Posterior cingulate gyrus (tissue), 11 donors: ENCODE data around the gene CLDN1.
"Not testable (repeated sequence)": the region's sequence is repeated elsewhere in the genome, so short reads cannot be mapped to it uniquely, and the experiment has no call there.

Experiments
- DNase-seq, 10 donors: peaks; one replicate each; pipeline versions ENCODE4 v3.0.0 to v3.0.0-alpha.2; 2020 to 2021; ENCODE audit warnings: mixed read lengths in 3 of 10
- intact Hi-C: fragments of 100-400 bp; cut with DNase I; formaldehyde crosslinking; loops from one replicate; pipeline ENCODE4 v1.15.1; 2023

The CLDN1 gene

DNA sequence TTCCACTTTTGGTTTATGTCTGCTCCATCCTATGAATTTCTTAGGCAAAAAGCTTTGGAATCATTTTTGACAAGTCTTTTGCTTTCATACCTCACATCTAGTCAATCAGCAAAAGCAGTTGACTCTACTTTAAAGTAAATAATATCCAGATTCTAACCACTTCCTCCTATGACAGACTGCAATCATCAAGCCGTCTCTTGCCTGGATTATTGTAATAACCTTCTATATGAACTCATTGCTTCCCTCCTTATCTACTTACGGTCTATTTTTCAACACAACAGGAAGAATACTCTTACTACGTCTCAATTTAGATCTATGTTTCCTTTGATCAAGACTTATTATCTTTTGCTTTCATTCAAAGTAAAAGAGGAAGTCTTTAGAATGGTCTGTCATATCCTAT, 20.7 kb downstream of the CLDN1 start:
- DNase-seq, result no peak
- intact Hi-C loops, result no loop called here

- intact Hi-C loops, result no loop called here
- no peak for DNase-seq
Measured at GRCh38 chr3:190299969-190300368, 22.3 kb downstream of the CLDN1 start.

DNA sequence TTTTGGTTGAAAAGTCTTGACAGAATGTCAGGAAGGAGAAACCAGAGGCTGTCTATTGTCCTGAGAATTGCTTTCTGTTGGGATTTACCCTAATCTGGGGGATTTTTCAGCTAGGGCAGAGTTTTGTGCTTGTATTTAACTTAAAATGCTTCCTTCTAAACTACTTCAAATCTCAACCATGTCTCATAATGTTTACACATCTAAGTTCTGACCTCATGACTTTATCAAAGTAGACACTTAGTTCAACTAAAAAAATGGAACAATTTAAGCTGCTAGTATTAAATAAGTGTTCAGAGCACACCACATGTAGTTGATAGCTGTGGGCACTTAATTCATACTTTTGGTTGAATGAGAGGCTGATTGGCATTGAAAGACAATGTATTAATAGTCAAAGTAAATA, 28.2 kb downstream of the CLDN1 start:
- DNase-seq, result no peak
- intact Hi-C loops, result no loop called here

- no peak for DNase-seq
- intact Hi-C loops, result no loop called here
Measured at GRCh38 chr3:190293621-190294020, 28.6 kb downstream of the CLDN1 start.

- intact Hi-C loops, result no loop called here
- no peak for DNase-seq
Measured at GRCh38 chr3:190291994-190292584, 30.2 kb downstream of the CLDN1 start.

DNA sequence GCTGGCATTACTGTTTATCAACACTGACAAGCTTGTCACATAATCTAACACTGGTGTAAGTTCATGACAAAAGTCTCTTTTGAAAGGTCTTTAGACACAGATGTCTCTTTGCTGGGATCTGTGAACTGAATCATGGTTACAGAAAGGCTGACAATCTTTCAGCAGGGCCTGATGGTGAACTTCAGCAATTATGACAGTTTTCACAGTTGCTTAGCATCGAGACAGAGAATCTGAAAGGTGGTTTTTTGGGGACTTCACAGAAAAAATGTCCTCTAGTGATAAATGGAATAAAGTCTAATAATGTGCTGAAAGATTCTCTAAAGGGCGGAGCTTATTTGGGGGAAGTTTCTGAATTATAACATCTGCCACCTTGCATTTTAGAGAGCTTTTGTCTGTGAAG, 32.3 kb downstream of the CLDN1 start:
- no peak for DNase-seq
- intact Hi-C loops, result no loop called here

DNA sequence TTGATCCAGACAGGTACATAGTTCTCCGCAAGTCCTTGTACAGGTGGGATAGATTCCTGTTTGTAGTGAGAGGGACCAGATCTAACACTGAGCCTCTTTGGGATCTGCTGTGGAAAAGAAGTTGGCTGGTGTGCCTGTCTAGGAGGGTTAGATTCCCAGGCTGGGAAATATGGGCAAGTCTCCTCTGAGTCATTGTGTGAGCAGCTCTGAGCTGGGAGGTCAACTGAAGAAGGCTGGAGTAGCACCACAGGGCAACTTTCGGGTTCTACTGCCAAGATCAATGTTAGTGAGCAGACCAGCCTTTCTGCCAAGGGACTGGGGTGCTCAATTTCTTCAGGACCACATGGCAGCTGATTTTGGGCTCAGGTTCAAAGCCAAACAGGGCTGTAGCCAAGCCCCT, 33.4 kb downstream of the CLDN1 start:
- intact Hi-C loops, result no loop called here
- no peak for DNase-seq

DNA sequence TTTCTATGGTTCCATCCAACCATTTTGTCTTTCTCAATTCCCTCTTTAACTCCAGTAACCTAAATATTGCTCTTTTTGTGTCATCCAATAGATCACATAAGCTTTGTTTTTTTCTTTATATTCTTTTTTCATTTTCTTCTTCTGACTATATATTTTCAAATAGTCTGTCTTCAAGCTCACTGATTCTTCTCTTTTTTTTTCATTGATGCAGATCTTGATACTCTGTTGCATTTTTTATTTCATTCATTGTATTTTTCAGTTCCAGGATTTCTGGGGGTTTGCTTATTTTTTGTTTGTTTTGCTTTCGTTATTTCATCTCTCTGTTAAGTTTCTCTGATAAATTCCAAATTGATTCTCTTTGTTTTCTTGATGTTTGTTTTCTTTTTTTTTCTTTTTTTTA, 36.2 kb downstream of the CLDN1 start:
- DNase-seq, result no peak
- intact Hi-C loops, result no loop called here

DNA sequence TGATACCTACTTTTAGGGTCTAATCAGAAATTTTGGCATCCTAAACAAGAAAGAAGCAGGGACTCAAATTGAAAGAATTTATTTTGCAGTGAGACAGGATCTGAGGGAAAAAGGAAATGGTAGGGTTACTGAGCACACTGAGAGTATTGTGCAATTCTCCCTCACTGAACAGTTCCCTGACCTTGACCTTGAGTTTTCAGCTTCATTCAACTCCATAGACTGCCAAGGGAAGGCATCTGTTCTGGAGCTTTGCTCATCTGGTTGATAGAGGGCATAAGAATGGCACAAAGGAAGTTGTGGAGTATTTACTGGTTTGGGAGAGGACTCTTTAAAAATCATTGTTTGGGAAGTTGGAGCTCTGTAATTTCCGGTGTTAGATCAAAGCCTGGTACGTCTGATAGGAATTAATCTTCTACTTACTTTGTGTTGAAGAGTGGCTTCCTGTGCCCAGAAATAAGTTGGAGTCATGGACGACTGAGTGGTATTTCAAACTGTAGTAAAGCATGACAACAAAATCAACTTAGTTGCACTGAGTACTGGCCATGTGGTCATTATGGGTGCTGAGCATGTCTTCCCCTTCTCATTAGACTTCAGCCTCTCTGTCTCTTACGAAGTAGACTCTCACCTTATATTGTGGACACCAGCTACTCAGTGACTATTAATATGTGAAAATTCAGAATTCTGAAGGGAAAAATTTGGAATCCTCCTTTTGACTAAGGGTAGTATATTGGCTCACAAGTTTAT, 40.8 kb downstream of the CLDN1 start:
- intact Hi-C loops, result no loop called here
- no peak for DNase-seq

GRCh38 chr3:190279690-190280089, 42.6 kb downstream of the CLDN1 start:
- DNase-seq, result no peak
- intact Hi-C loops, result no loop called here

DNA sequence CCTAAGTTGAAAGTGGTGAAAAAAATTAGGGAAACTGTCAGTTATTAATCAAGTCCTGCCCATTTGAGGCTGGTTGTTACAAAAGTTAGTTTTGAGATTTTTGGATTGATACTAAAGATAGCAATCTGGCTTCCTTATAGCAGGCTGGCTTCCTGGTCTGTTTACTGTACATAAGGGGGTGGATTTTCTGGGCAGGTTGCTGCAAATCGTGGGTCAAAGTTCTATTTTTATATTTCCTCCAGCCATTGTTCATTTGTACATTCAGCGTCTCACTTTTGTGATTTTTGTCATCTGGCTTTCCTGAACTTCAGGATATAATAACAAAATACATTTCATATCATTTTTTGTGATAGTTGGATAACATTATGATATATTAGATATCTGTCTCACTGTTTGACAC, 49.5 kb downstream of the CLDN1 start:
- intact Hi-C loops, result no loop called here
- no peak for DNase-seq

- intact Hi-C loops, result no loop called here
- DNase-seq, result no peak
Measured at GRCh38 chr3:190269101-190269500, 53.1 kb downstream of the CLDN1 start.

- intact Hi-C loops, DNase-seq: not testable (repeated sequence)
Measured at GRCh38 chr3:190267464-190267863, 54.8 kb downstream of the CLDN1 start.

GRCh38 chr3:190266913-190267290, 55.3 kb downstream of the CLDN1 start:
- no peak for DNase-seq
- intact Hi-C loops, result no loop called here

GRCh38 chr3:190266265-190266912, 55.9 kb downstream of the CLDN1 start:
- DNase-seq, result no peak
- intact Hi-C loops, result no loop called here

- intact Hi-C loops, result no loop called here
- no peak for DNase-seq
Measured at GRCh38 chr3:190265796-190266195, 56.5 kb downstream of the CLDN1 start.

GRCh38 chr3:190265126-190265525, 57.1 kb downstream of the CLDN1 start:
- no peak for DNase-seq
- intact Hi-C loops, result no loop called here

- DNase-seq, result no peak
- intact Hi-C loops, result no loop called here
Measured at GRCh38 chr3:190261740-190262139, 60.5 kb downstream of the CLDN1 start.

DNA sequence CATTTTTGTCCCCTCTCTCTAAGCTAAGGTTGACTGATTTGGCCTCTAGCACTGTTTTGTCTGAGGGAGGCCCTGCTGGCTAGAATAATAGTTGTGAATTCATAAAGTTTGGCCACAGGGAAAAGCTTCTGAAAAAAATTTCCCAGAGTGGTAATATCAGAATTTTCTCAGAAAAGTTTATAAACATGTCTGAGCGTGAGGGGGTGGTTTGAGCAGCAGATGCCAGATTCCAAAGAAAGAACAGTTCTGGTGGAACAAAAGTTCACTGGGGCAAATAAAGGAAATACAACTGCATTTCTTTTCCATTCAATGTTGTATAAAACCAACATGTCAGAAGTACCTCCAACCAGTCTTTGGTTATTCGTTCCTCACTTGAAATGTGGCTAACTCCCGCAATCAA, 61.2 kb downstream of the CLDN1 start:
- DNase-seq, result no peak
- intact Hi-C loops, result no loop called here

DNA sequence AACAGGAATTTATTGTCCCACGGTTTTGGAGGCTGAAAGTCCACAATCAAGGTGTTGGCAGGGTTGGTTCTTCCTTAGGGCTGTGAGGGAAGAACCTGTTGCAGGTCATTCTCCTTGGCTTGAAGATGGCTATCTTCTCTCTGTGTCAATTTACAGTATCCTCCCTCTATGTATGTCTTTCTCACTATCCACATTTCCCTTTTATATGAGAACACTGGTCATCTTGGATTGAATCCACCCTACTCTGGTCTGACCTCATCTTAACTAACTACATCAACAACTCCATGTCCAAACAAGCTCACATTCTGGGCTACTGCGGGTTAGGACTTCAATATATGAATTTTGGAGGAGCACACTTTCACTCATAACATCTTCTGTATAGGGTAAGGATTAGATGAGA, 61.9 kb downstream of the CLDN1 start:
- intact Hi-C loops, result no loop called here
- no peak for DNase-seq

DNA sequence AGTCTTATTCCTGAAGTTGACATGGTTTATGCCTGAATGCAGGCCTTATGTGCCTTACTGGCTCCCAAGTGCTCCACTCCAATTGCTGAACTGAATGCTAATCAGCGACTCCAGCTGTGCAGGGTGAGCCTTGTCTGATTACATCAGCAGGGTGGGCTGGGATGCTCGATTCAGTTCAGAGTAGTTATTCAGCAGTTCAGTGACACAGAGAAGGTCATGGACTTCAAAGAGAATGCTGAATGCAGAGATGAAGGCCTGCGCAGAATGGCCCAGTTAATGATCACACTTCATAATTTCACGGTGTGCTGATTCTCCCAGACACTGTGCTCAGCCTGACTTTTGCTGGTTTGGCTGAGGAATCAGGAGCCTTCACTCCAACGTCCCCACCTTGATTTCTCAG, 63.6 kb downstream of the CLDN1 start:
- DNase-seq, result peak in 5 of 10 donors; percentile 8 to 64 (median 12)
- intact Hi-C loops, result no loop called here
